Gastroesophageal sphincter (tissue), 4 donors: ENCODE data around the gene ZBTB8A. TPM values are rescaled to one million over a fixed set of nuclear protein-coding genes. Genes with fewer than 3 reads are reported as not detected.

Experiments used
- ATAC-seq: fragments of 150-250 bp; one replicate; pipeline ENCODE4 v1.9.1; 2016; ENCODE audit warnings: mild to moderate bottlenecking, moderate library complexity
- H3K27ac ChIP-seq, 4 donors: fragments of 200-600 bp; sonication (generic) in 3 of 4; 1 replicate in 3 of 4; 2 replicates in 1 of 4; pipeline ENCODE4 v1.5.1; 2016 to 2019
- H3K27me3 ChIP-seq: fragments of 200-600 bp; sonication (generic); one replicate; pipeline ENCODE4 v1.5.1; 2019
- H3K36me3 ChIP-seq, 2 donors: fragments of 200-600 bp; sonication (generic); one replicate each; pipeline ENCODE4 v1.5.1; 2019; ENCODE audit warnings: control low read depth in 1 of 2
- H3K4me1 ChIP-seq, 3 donors: fragments of 200-600 bp; sonication (generic); 1 replicate in 2 of 3; 2 replicates in 1 of 3; pipeline ENCODE4 v1.5.1; 2016 to 2019; ENCODE audit warnings: control low read depth in 2 of 3
- H3K4me3 ChIP-seq, 2 donors: fragments of 200-600 bp; sonication (generic); one replicate each; pipeline ENCODE4 v1.5.1; 2019; ENCODE audit warnings: mild to moderate bottlenecking in 1 of 2, moderate library complexity in 1 of 2
- H3K9me3 ChIP-seq, 3 donors: fragments of 200-600 bp; sonication (generic); one replicate each; pipeline ENCODE4 v1.5.1; 2017 to 2019; ENCODE audit warnings: control low read depth in 2 of 3
- CTCF ChIP-seq, 4 experiments: fragments of 200-600 bp in 2 of 4; fragments of 450-650 bp in 2 of 4; sonication (generic) in 1 of 4; IDR thresholded peaks; one replicate each; pipeline ENCODE4 v1.5.1; 2017 to 2019; ENCODE audit warnings: antibody characterized with exemption in 4 of 4, mild to moderate bottlenecking in 2 of 4, moderate library complexity in 2 of 4
- EP300 ChIP-seq: sonication (generic); formaldehyde crosslinking; IDR thresholded peaks from one replicate; pipeline ENCODE4 v1.6.1; 2017; ENCODE audit warnings: antibody characterized with exemption, mild to moderate bottlenecking
- POLR2A ChIP-seq, 2 donors: fragments of 450-650 bp; IDR thresholded peaks; one replicate each; pipeline ENCODE4 v1.6.1; 2017; ENCODE audit warnings: antibody characterized with exemption in 2 of 2, mild to moderate bottlenecking in 2 of 2, moderate library complexity in 1 of 2
- POLR2AphosphoS5 ChIP-seq: sonication (generic); formaldehyde crosslinking; IDR thresholded peaks from one replicate; pipeline ENCODE4 v1.6.1; 2017; ENCODE audit warnings: antibody characterized with exemption
- WGBS, 2 donors: methylation state at CpG; one replicate each; pipeline ENCODE4 v1.1.5; 2018; ENCODE audit warnings: low coverage in 1 of 2; 5-methylcytosine and 5-hydroxymethylcytosine counted together
- small RNA-seq, 4 donors: library from RNA; depleted of rRNA; stranded (forward); fragments of <200 nt; gene quantifications; one replicate each; pipeline ENCODE3, GENCODE V24; 2016
- total RNA-seq, 4 donors: library from RNA; depleted of rRNA; stranded (reverse); fragments of >200 nt; gene quantifications; one replicate each; pipeline ENCODE4 v1.1.0, GENCODE V29; 2016

Gene ZBTB8A
- total RNA-seq, 4 donors from 2014 or later = 8.4 to 10.9 (median 9.0) TPM

DNA sequence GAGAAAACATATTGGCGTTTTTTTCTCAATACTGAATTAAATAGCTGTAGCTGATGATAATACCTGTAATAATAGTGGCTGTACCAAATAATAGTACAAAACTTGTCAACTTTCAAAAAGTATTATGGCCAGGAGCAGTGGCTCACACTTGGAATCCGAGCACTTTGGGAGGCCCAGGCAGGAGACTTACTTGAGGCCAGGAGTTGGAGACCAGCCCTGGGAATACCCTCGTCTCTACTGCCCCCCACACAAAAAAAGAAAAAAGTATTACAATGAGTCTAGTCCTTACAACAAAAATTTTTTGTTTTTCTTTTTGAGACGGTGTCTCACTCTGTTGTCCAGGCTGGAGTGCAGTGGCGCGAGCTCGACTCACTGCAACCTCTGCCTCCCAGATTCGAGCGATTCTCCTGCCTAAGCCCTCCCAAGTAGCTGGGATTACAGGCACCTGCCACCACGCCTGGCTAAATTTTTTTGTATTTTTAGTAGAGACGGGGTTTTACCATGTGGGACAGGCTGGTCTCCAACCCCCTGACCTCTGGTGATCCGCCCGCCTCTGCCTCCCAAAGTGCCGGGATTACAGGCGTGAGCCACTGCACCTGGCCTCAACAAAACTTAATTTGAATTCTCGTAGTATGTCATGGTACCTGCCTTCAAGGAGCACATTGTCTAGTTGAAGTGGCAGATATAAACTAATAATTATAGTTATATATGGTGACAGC is 113.2 kb downstream of the ZBTB8A start:
- Histone ChIP-seq H3K27me3 (no peaks in the 10 kb centered on the region), H3K9me3 (no peaks in the 10 kb centered on the region), H3K4me3 (peak overlapping the region; percentile 68 to 85), H3K27ac (peak overlapping the region in 2 of 4 donors; percentile 97 to 99), H3K4me1 (peaks cover 0 to 82% (median 19%) of the 10 kb centered on the region in 3 donors), H3K36me3 (peaks cover 0 to 43% of the 10 kb centered on the region in 2 donors)
- TF ChIP-seq CTCF (IDR thresholded peaks at IDR 0.05) = no peak
- no peak for TF ChIP-seq POLR2AphosphoS5
- TF ChIP-seq POLR2A (IDR thresholded peaks at IDR 0.05) = no peak
- no peak for TF ChIP-seq EP300
- no peak for ATAC-seq
- 75 to 86% methylated on average over 10 of the region's 16 CpGs for WGBS, 2 donors

Small RNA genes lying within 50 kb of the gene (small RNA-seq; reads per million reads assigned to genes)
- 0 reads per million in 4 donors for gene RF00019

Other genes with a start within 250 kb of the ZBTB8A start
- gene HDAC1, start 247.3 kb upstream of the ZBTB8A start, total RNA-seq = 10 to 100 TPM; 49.5 to 60.5 (median 59.5) TPM
- 1 to 10 TPM; 4.0 to 9.0 (median 7.4) TPM for gene MARCKSL1, start 203.2 kb upstream of the ZBTB8A start, total RNA-seq
- gene FAM229A, start 176.9 kb upstream of the ZBTB8A start, total RNA-seq = 1 to 10 TPM in 3 of 4 donors, under 1 TPM in 1; 0.74 to 7.6 (median 4.9) TPM
- gene TSSK3, start 176.9 kb upstream of the ZBTB8A start, total RNA-seq = 1 to 10 TPM in 1 of 4 donors, not detected in 3; 3.6 TPM
- 10 to 100 TPM; 56.5 to 74.2 (median 70.0) TPM for gene BSDC1, start 145.0 kb upstream of the ZBTB8A start, total RNA-seq
- under 1 TPM in 2 of 4 donors, not detected in 2; under 0.01 to 0.16 TPM for gene ZBTB8B, start 74.4 kb upstream of the ZBTB8A start, total RNA-seq
- gene ZBTB8OS, start 111.1 kb downstream of the ZBTB8A start, total RNA-seq = 10 to 100 TPM; 17.7 to 31.0 (median 28.1) TPM
- 100 to 1,000 TPM in 2 of 4 donors, 10 to 100 TPM in 2; 87.4 to 111 (median 100) TPM for gene RBBP4, start 111.8 kb downstream of the ZBTB8A start, total RNA-seq
- 100 to 1,000 TPM; 132 to 265 (median 167) TPM for gene SYNC, start 163.3 kb downstream of the ZBTB8A start, total RNA-seq